CD4-positive, alpha-beta T cell (primary cell): ENCODE data around the gene CDH12. TPM values are rescaled to one million over a fixed set of nuclear protein-coding genes. Genes with fewer than 3 reads are reported as not detected.

Experiments
- ATAC-seq: fragments of 200-7000 bp; cut with Tn5 transposase; one replicate; pipeline ENCODE4 v1.10.0; 2022; ENCODE audit warnings: mild to moderate bottlenecking; ENCODE audit not compliant: poor library complexity
- CTCF ChIA-PET: fragments of 350-600 bp; sonication (Branson Sonifier 250); formaldehyde crosslinking; loops from one replicate; lab custom pipeline; 2021; ENCODE audit warnings: antibody characterized with exemption, inconsistent platforms; lab: Charles Lee
- POLR2A ChIA-PET: fragments of 350-600 bp; sonication (Branson Sonifier 250); formaldehyde crosslinking; loops from one replicate; lab custom pipeline; 2021; ENCODE audit warnings: antibody characterized with exemption, inconsistent platforms; lab: Charles Lee
- DNase-seq, 14 experiments: peaks; one replicate each; pipeline ENCODE4 v3.0.0-alpha.2; 2013 to 2020; ENCODE audit warnings: mixed read lengths in 2 of 14
- H3K27ac ChIP-seq, 2 donors: one replicate each; pipeline versions ENCODE4 v1.5.1 to v1.7.0; 2013; ENCODE audit warnings: low read length in 2 of 2, low read depth in 1 of 2, mild to moderate bottlenecking in 1 of 2
- H3K27me3 ChIP-seq, 2 experiments: 1 replicate in 1 of 2; 2 replicates in 1 of 2; pipeline versions ENCODE4 v1.6.1 to v1.7.0; 2013; ENCODE audit warnings: low read length in 2 of 2, control low read depth in 1 of 2, mild to moderate bottlenecking in 1 of 2, moderate library complexity in 1 of 2; ENCODE audit not compliant: insufficient read depth in 2 of 2, control insufficient read depth in 1 of 2
- H3K36me3 ChIP-seq: one replicate; pipeline ENCODE4 v1.6.1; 2013; ENCODE audit warnings: low read length, control low read depth; ENCODE audit not compliant: insufficient read depth
- H3K4me1 ChIP-seq: one replicate; pipeline ENCODE4 v1.6.1; 2013; ENCODE audit warnings: low read length, control low read depth; ENCODE audit not compliant: insufficient read depth
- H3K4me3 ChIP-seq: one replicate; pipeline ENCODE4 v1.5.1; 2013; ENCODE audit warnings: mild to moderate bottlenecking, low read length, moderate library complexity
- H3K9me3 ChIP-seq, 2 experiments: 1 replicate in 1 of 2; 2 replicates in 1 of 2; pipeline versions ENCODE4 v1.6.1 to v1.7.0; 2013; ENCODE audit warnings: low read length in 2 of 2, mild to moderate bottlenecking in 2 of 2, control low read depth in 1 of 2, moderate library complexity in 1 of 2; ENCODE audit not compliant: control insufficient read depth in 1 of 2, insufficient read depth in 1 of 2
- H3K27ac Mint-ChIP-seq: one replicate; pipeline ENCODE4 v1.8.0; 2020; ENCODE audit warnings: mixed read lengths
- H3K27me3 Mint-ChIP-seq: one replicate; pipeline ENCODE4 v1.8.0; 2021; ENCODE audit warnings: mixed read lengths
- H3K36me3 Mint-ChIP-seq: one replicate; pipeline ENCODE4 v1.8.0; 2021; ENCODE audit warnings: low read depth, mixed read lengths
- H3K4me1 Mint-ChIP-seq: one replicate; pipeline ENCODE4 v1.8.0; 2021; ENCODE audit warnings: low read depth, mixed read lengths
- H3K4me3 Mint-ChIP-seq: one replicate; pipeline ENCODE4 v1.8.0; 2020; ENCODE audit warnings: mild to moderate bottlenecking, mixed read lengths
- H3K9me3 Mint-ChIP-seq: one replicate; pipeline ENCODE4 v1.8.0; 2020; ENCODE audit warnings: mixed read lengths
- intact Hi-C, 2 experiments: fragments of 100-400 bp; cut with DNase I in 1 of 2; cut with micrococcal nuclease in 1 of 2; formaldehyde crosslinking; loops; one replicate each; pipeline versions ENCODE4 v1.15.1 to v1.9.0; 2023 to 2025; cut with DNase I, micrococcal nuclease
- total RNA-seq, 174 experiments: library from RNA in 2 of 174; stranded (reverse) in 2 of 174; gene quantifications; one replicate each; pipeline ENCODE4 v1.2.3 and lab custom pipeline; 2021 to 2026
- TF ChIP-seq, protein P1 (sequence below): fragments of 200-600 bp; IDR thresholded peaks from one replicate; pipeline ENCODE4 v1.8.0; 2022; ENCODE audit warnings: antibody characterized with exemption, mild to moderate bottlenecking

The CDH12 gene
- total RNA-seq, 2 experiments from 2014 or later = not detected

DNA sequence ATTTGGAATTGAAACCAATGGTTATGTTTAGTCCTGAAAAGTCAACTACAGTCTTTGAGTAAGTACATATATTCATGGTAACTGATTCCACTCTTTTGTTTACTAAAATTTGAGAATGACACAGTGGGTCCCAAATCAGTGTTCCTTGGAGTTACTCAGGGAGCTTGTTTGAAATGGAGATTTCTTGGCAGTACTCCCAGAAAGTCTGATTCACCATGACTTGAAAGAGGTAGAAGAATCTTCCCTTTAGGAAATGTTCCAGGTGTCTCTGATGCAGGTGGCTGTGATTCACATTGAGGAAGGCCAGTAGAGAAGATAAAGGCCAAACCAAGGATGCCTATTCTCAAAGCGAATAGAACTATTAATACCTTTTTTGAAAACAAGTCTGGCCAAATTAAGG, 1078.3 kb downstream of the CDH12 start:
- H3K27me3 Mint-ChIP-seq = no peaks in the 10 kb centered on the region
- H3K27ac Mint-ChIP-seq = no peak overlapping the region
- Histone ChIP-seq H3K36me3 (no peaks in the 10 kb centered on the region), H3K27ac (no peak overlapping the region), H3K9me3 (peaks cover 0 to 4% of the 10 kb centered on the region in 2 experiments), H3K4me3 (no peak overlapping the region), H3K27me3 (no peaks in the 10 kb centered on the region), H3K4me1 (no peaks in the 10 kb centered on the region)
- H3K36me3 Mint-ChIP-seq = no peaks in the 10 kb centered on the region
- POLR2A ChIA-PET = no interaction called here
- no peak overlapping the region for H3K4me3 Mint-ChIP-seq
- no peak for DNase-seq
- no peaks in the 10 kb centered on the region for H3K4me1 Mint-ChIP-seq
- TF ChIP-seq, protein P1, sequence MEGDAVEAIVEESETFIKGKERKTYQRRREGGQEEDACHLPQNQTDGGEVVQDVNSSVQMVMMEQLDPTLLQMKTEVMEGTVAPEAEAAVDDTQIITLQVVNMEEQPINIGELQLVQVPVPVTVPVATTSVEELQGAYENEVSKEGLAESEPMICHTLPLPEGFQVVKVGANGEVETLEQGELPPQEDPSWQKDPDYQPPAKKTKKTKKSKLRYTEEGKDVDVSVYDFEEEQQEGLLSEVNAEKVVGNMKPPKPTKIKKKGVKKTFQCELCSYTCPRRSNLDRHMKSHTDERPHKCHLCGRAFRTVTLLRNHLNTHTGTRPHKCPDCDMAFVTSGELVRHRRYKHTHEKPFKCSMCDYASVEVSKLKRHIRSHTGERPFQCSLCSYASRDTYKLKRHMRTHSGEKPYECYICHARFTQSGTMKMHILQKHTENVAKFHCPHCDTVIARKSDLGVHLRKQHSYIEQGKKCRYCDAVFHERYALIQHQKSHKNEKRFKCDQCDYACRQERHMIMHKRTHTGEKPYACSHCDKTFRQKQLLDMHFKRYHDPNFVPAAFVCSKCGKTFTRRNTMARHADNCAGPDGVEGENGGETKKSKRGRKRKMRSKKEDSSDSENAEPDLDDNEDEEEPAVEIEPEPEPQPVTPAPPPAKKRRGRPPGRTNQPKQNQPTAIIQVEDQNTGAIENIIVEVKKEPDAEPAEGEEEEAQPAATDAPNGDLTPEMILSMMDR = no peak
- ATAC-seq = no peak
- CTCF ChIA-PET = no interaction called here
- intact Hi-C loops = no loop called here
- H3K9me3 Mint-ChIP-seq = peaks cover 12% of the 10 kb centered on the region

DNA sequence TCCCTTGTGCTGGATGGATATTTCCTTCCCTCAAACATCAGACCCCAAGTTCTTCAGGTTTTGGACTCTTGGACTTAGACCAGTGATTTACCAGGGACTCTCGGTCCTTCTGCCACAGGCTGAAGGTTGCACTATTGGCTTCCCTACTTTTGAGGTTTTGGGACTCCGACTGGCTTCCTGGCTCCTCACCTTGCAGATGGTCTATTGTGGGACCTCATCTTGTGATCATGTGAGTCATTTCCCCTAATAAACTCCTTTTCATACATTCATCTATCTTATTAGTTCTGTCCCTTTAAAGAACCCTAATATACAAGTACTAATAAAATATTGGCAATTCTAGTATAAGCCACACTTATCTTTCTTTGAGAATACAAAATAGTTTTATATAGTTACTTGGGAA, 1078.9 kb downstream of the CDH12 start:
- intact Hi-C loops = no loop called here
- H3K4me1 ChIP-seq = no peaks in the 10 kb centered on the region
- H3K4me3 ChIP-seq = no peak overlapping the region
- CTCF ChIA-PET = no interaction called here
- Mint-ChIP-seq H3K27me3 (no peaks in the 10 kb centered on the region), H3K27ac (no peak overlapping the region), H3K36me3 (no peaks in the 10 kb centered on the region), H3K4me3 (no peak overlapping the region), H3K4me1 (no peaks in the 10 kb centered on the region), H3K9me3 (peaks cover 12% of the 10 kb centered on the region)
- TF ChIP-seq, protein P1 = no peak
- H3K36me3 ChIP-seq = no peaks in the 10 kb centered on the region
- DNase-seq (no peak), ATAC-seq (no peak)
- H3K9me3 ChIP-seq = peaks cover 0 to 4% of the 10 kb centered on the region in 2 experiments
- no peaks in the 10 kb centered on the region for H3K27me3 ChIP-seq
- H3K27ac ChIP-seq = no peak overlapping the region
- POLR2A ChIA-PET = no interaction called here

DNA sequence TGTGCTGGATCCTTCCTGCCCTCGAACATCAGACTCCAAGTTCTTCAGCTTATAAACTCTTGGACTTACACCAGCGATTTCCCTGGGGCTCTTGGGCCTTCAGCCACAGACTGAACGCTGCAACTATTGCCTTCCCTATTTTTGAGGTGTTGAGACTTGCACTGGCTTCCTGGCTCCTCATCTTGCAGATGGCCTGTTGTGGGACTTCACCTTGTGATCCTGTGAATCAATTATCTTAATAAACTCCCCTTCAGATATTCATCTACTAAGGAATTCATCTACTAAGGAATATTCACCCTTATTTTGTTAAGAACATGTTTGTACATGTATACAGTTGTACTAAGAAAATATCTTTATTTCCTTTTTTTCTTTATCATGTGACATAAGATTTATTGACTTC, 1079.7 kb downstream of the CDH12 start:
- POLR2A ChIA-PET = no interaction called here

More for the DNA sequence above, 1079.7 kb downstream of the CDH12 start:
- no peaks in the 10 kb centered on the region for H3K27me3 ChIP-seq
- TF ChIP-seq, protein P1 = no peak
- H3K36me3 Mint-ChIP-seq = no peaks in the 10 kb centered on the region
- peaks cover 16% of the 10 kb centered on the region for H3K9me3 Mint-ChIP-seq
- H3K4me1 Mint-ChIP-seq = no peaks in the 10 kb centered on the region
- intact Hi-C loops = no loop called here
- ATAC-seq = no peak
- no peak overlapping the region for H3K27ac Mint-ChIP-seq
- no peaks in the 10 kb centered on the region for H3K27me3 Mint-ChIP-seq
- no peak overlapping the region for H3K27ac ChIP-seq
- H3K36me3 ChIP-seq = no peaks in the 10 kb centered on the region
- no peaks in the 10 kb centered on the region for H3K4me1 ChIP-seq
- H3K4me3 ChIP-seq = no peak overlapping the region
- no peak for DNase-seq
- H3K9me3 ChIP-seq = peaks cover 0 to 4% of the 10 kb centered on the region in 2 experiments
- no peak overlapping the region for H3K4me3 Mint-ChIP-seq
- CTCF ChIA-PET = no interaction called here
